Spleen (tissue), 7 donors: ENCODE results near the gene TNRC18.
"Not testable (repeated sequence)": the region's sequence is repeated elsewhere in the genome, so short reads cannot be mapped to it uniquely, and the experiment has no call there.

Source experiments
- POLR2A ChIP-seq, 3 donors: fragments of 450-650 bp; IDR thresholded peaks; one replicate each; pipeline ENCODE4 v1.5.1; 2017; ENCODE audit warnings: antibody characterized with exemption in 3 of 3, mild to moderate bottlenecking in 1 of 3
- POLR2AphosphoS5 ChIP-seq, 3 donors: sonication (generic); formaldehyde crosslinking; IDR thresholded peaks; one replicate each; pipeline ENCODE4 v1.5.1; 2017; ENCODE audit warnings: antibody characterized with exemption in 3 of 3
- TF ChIP-seq, protein P1 (sequence below), 11 experiments: fragments of 200-600 bp in 7 of 11; fragments of 450-650 bp in 4 of 11; sonication (generic) in 4 of 11; IDR thresholded peaks in 8 of 11; conservative IDR thresholded peaks in 3 of 11; 1 replicate in 7 of 11; 2 replicates in 4 of 11; pipeline versions ENCODE4 v1.4.0 to v1.8.0; 2016 to 2021; ENCODE audit warnings: antibody characterized with exemption in 11 of 11, inconsistent platforms in 4 of 11, mild to moderate bottlenecking in 1 of 11
- donor health status: DM: no; HTN: no; CAD: no; lungs with moderate emphysema.
- donor health status: DM: no; HTN: no; CAD: no.
- donor health status: DM: no; HTN: no; CAD: no.

DNA sequence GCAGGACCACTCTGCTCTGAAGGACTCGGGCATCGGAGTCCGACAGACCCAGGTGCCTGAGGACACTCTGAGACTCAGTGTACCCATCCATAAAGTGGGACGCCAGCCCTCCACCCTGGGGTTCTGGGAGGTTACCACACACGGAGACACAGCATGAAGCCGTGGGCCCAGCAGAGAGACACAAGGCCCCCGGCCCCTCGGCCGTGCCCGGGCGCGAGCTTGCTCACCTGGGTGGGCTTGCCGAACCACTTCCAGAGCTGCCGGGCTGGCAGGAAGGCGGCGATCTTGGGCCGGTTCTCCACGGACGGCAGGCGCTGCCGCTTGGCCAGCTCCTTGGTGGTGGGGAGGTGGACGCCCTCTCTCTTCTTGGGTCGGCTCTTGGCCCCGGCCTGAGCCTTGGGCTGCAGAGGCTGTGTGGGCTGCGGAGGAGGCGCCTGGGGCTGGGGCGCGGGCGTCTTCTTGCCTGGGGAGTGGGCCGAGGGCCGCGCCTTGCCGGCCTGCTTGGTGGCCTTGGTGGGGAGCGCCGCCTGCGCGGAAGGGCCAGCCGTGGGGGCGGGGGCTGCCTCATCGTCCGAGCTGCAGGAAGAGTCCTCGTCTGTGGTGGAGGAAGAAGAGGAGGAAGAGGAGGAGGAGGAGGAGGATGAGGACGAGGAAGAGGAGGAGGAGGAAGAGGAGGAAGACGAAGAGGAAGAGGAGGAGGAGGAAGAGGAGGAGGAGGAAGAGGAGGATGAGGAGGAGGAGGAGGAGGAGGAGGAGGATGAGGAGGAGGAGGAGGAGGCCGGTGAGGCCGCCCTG lies 111.2 kb downstream of the TNRC18 start:
- TF ChIP-seq, protein P1, sequence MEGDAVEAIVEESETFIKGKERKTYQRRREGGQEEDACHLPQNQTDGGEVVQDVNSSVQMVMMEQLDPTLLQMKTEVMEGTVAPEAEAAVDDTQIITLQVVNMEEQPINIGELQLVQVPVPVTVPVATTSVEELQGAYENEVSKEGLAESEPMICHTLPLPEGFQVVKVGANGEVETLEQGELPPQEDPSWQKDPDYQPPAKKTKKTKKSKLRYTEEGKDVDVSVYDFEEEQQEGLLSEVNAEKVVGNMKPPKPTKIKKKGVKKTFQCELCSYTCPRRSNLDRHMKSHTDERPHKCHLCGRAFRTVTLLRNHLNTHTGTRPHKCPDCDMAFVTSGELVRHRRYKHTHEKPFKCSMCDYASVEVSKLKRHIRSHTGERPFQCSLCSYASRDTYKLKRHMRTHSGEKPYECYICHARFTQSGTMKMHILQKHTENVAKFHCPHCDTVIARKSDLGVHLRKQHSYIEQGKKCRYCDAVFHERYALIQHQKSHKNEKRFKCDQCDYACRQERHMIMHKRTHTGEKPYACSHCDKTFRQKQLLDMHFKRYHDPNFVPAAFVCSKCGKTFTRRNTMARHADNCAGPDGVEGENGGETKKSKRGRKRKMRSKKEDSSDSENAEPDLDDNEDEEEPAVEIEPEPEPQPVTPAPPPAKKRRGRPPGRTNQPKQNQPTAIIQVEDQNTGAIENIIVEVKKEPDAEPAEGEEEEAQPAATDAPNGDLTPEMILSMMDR (IDR thresholded peaks at IDR 0.05 in 8 of 11, conservative IDR thresholded peaks at IDR 0.05 in 3 of 11), result not testable (repeated sequence)
- TF ChIP-seq POLR2A, POLR2AphosphoS5 (IDR thresholded peaks at IDR 0.05): not testable (repeated sequence)
